ENCODE results near the gene SLC22A31.

- TF ChIP-seq POLR2AphosphoS5 (IDR thresholded peaks at IDR 0.05; ENCODE audit: insufficient read depth, low read depth, low read length) = no peak
- no peak for TF ChIP-seq POLR2A (IDR thresholded peaks at IDR 0.05; ENCODE audit: low read depth, low read length)
- TF ChIP-seq, protein P1, sequence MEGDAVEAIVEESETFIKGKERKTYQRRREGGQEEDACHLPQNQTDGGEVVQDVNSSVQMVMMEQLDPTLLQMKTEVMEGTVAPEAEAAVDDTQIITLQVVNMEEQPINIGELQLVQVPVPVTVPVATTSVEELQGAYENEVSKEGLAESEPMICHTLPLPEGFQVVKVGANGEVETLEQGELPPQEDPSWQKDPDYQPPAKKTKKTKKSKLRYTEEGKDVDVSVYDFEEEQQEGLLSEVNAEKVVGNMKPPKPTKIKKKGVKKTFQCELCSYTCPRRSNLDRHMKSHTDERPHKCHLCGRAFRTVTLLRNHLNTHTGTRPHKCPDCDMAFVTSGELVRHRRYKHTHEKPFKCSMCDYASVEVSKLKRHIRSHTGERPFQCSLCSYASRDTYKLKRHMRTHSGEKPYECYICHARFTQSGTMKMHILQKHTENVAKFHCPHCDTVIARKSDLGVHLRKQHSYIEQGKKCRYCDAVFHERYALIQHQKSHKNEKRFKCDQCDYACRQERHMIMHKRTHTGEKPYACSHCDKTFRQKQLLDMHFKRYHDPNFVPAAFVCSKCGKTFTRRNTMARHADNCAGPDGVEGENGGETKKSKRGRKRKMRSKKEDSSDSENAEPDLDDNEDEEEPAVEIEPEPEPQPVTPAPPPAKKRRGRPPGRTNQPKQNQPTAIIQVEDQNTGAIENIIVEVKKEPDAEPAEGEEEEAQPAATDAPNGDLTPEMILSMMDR (IDR thresholded peaks at IDR 0.05; ENCODE audit: extremely low read depth in 1 of 2, insufficient read depth in 1 of 2, low read depth in 1 of 2, low read length in 2 of 2) = no peak
Measured at GRCh38 chr16:89156740-89157645, 43.3 kb downstream of the SLC22A31 start.

Measured in endothelial cell of umbilical vein (primary cell).